Measurements from ENCODE around the gene FUT6.

DNA sequence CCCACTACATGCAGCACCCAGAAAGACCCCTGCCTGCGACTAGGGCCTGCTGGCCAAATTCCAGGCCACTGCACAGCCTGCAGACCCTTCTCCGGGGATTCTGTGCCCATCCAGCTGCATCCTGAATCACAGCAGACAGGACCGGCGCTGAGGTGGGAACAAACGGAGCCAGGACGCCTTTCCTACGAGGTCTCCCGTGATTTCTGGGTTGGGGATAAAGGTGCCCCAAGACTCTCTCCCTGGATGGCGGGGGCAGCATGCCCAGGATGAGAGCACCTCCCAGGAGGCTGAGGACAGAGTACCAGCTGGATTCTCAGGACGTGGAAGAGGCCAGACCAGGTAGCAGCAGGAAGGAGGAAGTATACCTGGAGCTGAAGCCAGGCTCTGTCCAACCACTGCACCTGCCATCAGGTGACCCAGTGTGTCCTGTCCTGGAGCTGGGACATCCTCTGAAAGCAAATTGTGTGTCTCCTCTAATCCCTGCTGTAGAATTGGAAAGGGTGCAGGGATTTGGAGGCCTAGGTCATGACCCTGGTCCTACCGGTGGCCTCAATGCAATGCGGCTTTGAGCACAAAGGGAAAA is 34.2 kb upstream of the FUT6 start:
- TF ChIP-seq SUZ12 (IDR thresholded peaks at IDR 0.05; ENCODE audit: extremely low read depth, insufficient read depth, insufficient read length) = no peak
- TF ChIP-seq ZNF274 (IDR thresholded peaks at IDR 0.05; ENCODE audit: low read depth, low read length) = no peak
